MM.1S (cell line): ENCODE data around the gene UTP18.

Source experiments
- DNase-seq: peaks from one replicate; pipeline ENCODE4 v3.0.0-alpha.2; 2015
- H2AFZ ChIP-seq: fragments of 300-600 bp; sonication (generic); 2 replicates; pipeline ENCODE4 v1.6.0; 2016; ENCODE audit warnings: antibody characterized with exemption, low read length
- H3F3A ChIP-seq: fragments of 300-600 bp; sonication (generic); 2 replicates; pipeline ENCODE4 v1.6.1; 2016; ENCODE audit warnings: mild to moderate bottlenecking, antibody characterized with exemption, low read length, moderate library complexity, mixed read lengths; ENCODE audit not compliant: insufficient read depth
- H3K27ac ChIP-seq: fragments of 300-600 bp; sonication (generic); 2 replicates; pipeline ENCODE4 v1.5.1; 2016; ENCODE audit warnings: mild to moderate bottlenecking, low read length
- H3K27me3 ChIP-seq: fragments of 300-600 bp; sonication (generic); replicated peaks from 2 replicates; pipeline ENCODE4 v1.6.0; 2016; ENCODE audit warnings: low read length; ENCODE audit not compliant: insufficient read depth
- H3K36me3 ChIP-seq: fragments of 300-600 bp; sonication (generic); replicated peaks from 2 replicates; pipeline ENCODE4 v1.6.1; 2016; ENCODE audit warnings: mild to moderate bottlenecking, low read length, mixed read lengths; ENCODE audit not compliant: insufficient read depth
- H3K4me1 ChIP-seq: fragments of 300-600 bp; sonication (generic); 2 replicates; pipeline ENCODE4 v1.6.1; 2016; ENCODE audit warnings: low read length, mixed read lengths
- H3K4me2 ChIP-seq: fragments of 300-600 bp; sonication (generic); 2 replicates; pipeline ENCODE4 v1.6.0; 2016; ENCODE audit warnings: low read depth, low read length
- H3K4me3 ChIP-seq: fragments of 300-600 bp; sonication (generic); 2 replicates; pipeline ENCODE4 v1.5.1; 2016; ENCODE audit warnings: low read length, mixed read lengths
- H3K79me2 ChIP-seq: fragments of 300-600 bp; sonication (generic); 2 replicates; pipeline ENCODE4 v1.6.1; 2016; ENCODE audit warnings: mixed run types, low read length, mixed read lengths
- H3K9ac ChIP-seq: fragments of 300-600 bp; sonication (generic); 2 replicates; pipeline ENCODE4 v1.6.1; 2016; ENCODE audit warnings: low read length, mixed read lengths
- H3K9me2 ChIP-seq: fragments of 300-600 bp; sonication (generic); replicated peaks from 2 replicates; pipeline ENCODE4 v1.6.1; 2016; ENCODE audit warnings: mild to moderate bottlenecking, low read length, mixed read lengths; ENCODE audit not compliant: insufficient read depth
- H3K9me3 ChIP-seq: fragments of 300-600 bp; sonication (generic); replicated peaks from 2 replicates; pipeline ENCODE4 v1.6.1; 2016; ENCODE audit warnings: mild to moderate bottlenecking, low read length, mixed read lengths; ENCODE audit not compliant: insufficient read depth
- H4K20me1 ChIP-seq: fragments of 300-600 bp; sonication (generic); 2 replicates; pipeline ENCODE4 v1.6.1; 2016; ENCODE audit warnings: mild to moderate bottlenecking, low read length, moderate library complexity, mixed read lengths; ENCODE audit not compliant: insufficient read depth
- CTCF ChIP-seq: fragments of 300-600 bp; sonication (generic); IDR thresholded peaks from 2 replicates; pipeline ENCODE4 v1.5.1; 2016; ENCODE audit warnings: antibody characterized with exemption, low read length, mixed read lengths
- EZH2 ChIP-seq: fragments of 300-600 bp; sonication (generic); optimal IDR thresholded peaks from 2 replicates; pipeline ENCODE3; 2017; ENCODE audit warnings: low read depth, mild to moderate bottlenecking, antibody characterized with exemption, low read length, mixed read lengths
- EZH2phosphoT487 ChIP-seq: fragments of 300-600 bp; sonication (generic); IDR thresholded peaks from 2 replicates; pipeline ENCODE4 v1.6.1; 2018; ENCODE audit warnings: antibody characterized with exemption, low read length

The UTP18 gene

GRCh38 chr17:51344532-51344931, 84.2 kb downstream of the UTP18 start:
- H4K20me1 ChIP-seq = no peaks in the 10 kb centered on the region
- H3K4me3 ChIP-seq = no peak overlapping the region
- no peaks in the 10 kb centered on the region for H3K79me2 ChIP-seq
- no peak overlapping the region for H3K9ac ChIP-seq
- TF ChIP-seq CTCF (no peak), EZH2 (no peak), EZH2phosphoT487 (no peak)
- no peaks in the 10 kb centered on the region for H3K9me2 ChIP-seq
- H3K27me3 ChIP-seq = no peaks in the 10 kb centered on the region
- no peaks in the 10 kb centered on the region for H3K36me3 ChIP-seq
- no peak overlapping the region for H3K4me2 ChIP-seq
- no peaks in the 10 kb centered on the region for H3F3A ChIP-seq
- H3K9me3 ChIP-seq = no peaks in the 10 kb centered on the region
- DNase-seq = no peak
- no peak overlapping the region for H2AFZ ChIP-seq
- no peaks in the 10 kb centered on the region for H3K4me1 ChIP-seq
- H3K27ac ChIP-seq = no peak overlapping the region

GRCh38 chr17:51346218-51346982, 86.1 kb downstream of the UTP18 start:
- Histone ChIP-seq H2AFZ (no peak overlapping the region), H3F3A (no peaks in the 10 kb centered on the region), H3K27ac (no peak overlapping the region), H3K27me3 (no peaks in the 10 kb centered on the region), H3K4me2 (no peak overlapping the region), H3K79me2 (no peaks in the 10 kb centered on the region), H3K4me1 (no peaks in the 10 kb centered on the region), H3K36me3 (no peaks in the 10 kb centered on the region), H3K9me2 (no peaks in the 10 kb centered on the region), H3K4me3 (no peak overlapping the region), H3K9me3 (no peaks in the 10 kb centered on the region), H4K20me1 (no peaks in the 10 kb centered on the region), H3K9ac (no peak overlapping the region)
- TF ChIP-seq CTCF (no peak), EZH2 (no peak), EZH2phosphoT487 (no peak)
- DNase-seq = no peak
